HG03025 (cell line): ENCODE measurements around the gene GPR153.

Experiments used
- ATAC-seq: cut with Tn5 transposase; IDR thresholded peaks from one replicate; pipeline ENCODE4 v1.9.1; 2021; ENCODE audit warnings: mild to moderate bottlenecking, moderate library complexity; ENCODE audit not compliant: unreplicated experiment, low FRiP score

Gene GPR153

DNA sequence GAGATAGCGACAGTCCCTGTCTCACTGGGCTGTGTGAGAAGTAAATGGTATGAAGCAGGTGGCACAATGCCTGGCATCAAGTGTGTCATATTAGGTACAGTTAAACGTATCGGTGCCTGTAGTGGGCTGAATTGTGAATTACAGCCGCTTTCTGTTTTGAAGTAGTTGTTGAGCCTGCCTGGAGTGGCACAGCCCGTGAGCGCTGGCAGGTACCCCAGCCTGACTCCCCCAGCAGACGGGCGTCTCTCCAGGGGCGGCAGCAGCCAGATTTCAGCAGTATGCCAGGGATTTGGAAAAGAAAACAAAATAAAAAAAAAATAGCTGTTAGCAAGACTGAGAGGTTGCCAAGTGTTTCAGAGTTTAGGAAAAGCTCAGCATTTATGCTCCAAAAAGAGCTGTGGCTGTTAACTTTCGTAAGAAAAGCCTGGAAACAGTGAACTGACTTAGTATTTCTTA is 26.6 kb upstream of the GPR153 start:
- ATAC-seq = no peak

DNA sequence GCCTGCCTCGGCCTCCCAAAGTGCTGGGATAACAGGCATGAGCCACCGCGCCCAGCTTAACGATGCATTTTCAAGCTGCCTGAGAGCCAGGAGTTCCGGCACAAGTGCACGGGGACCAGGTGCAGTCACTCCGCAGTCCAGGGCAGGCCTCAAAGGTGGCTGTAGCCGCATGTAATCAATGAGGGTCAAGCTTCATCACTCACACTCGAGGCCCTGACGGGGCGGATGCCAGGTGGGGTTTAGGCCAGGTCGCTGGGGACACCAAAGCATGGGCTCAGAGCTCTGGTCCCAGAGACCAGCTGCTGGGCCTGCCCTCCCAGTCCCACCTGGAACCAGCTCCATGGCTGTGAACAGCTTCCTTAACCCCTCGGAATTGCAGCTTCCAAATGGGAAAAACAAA is 26.1 kb upstream of the GPR153 start:
- no peak for ATAC-seq

DNA sequence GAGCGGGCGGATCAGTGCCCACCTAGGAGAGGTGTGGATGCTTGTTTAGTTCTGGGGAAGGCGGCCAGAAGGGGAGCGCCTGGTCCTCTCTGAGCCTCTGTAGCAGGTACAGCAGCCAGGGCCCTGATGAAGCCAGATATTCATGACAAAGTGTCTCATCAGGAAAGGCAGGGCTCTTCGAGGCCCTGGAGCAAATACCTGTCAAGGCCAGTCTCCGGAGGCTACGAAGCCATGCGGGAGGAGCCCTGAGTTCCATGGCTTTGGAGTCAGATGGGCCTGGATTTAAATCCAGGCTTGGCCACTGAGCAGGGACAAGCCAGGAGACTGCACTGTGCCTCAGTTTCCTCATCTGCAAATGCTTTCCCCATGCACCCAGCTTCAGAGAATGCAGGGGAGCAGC is 25.4 kb upstream of the GPR153 start:
- ATAC-seq = no peak

DNA sequence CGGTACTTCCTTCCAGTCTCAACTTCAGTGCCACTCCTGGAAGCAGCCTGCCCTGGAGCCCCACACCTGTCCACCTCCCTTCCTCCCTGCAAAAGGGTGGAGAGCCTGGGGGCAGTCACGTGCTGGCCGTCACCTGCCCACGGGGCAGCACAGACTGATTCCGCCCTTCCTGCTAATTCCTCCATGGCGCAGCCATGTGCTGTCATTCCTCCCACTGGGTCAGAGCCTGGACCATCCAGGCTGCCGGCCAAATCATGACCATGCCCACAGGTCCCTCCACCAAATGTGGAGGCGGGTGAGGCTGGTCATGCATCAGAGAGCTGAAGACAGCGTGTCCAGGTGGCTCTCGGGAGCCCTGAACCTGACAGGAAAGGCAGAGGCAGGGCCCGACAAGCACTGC is 24.4 kb upstream of the GPR153 start:
- ATAC-seq = no peak

DNA sequence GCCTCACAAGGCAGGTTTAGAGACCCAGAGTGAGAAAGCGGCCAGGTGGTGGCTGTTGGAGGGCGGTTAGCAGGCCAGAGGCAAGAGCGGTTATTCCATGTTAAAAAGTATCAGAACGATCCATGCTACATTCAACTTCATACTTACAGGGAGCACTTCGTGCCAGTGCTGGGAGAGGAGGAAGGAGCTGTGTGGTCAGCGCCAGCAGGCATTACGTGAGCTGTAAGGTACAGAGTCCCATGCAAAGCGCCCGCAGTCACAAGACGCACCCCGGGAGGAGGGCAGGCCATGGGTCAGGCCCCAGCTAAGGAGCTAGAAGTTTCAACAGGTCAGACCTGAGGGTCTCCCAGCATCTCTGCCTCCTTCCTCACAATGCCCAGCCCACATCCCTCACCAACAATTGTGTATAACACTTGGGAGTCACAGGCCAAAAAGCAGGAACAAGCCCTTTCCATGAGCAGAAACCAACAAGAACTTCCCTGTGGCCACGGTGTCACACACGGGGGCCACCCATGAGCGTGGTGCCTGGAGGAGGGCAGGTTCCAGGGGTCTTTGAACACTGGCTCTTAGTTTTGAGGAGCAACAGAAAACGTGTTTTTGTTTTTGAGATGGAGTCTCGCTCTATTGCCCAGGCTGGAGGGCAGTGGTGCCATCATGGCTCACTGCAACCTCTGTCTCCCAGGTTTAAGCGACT is 21.8 kb upstream of the GPR153 start:
- ATAC-seq = no peak

DNA sequence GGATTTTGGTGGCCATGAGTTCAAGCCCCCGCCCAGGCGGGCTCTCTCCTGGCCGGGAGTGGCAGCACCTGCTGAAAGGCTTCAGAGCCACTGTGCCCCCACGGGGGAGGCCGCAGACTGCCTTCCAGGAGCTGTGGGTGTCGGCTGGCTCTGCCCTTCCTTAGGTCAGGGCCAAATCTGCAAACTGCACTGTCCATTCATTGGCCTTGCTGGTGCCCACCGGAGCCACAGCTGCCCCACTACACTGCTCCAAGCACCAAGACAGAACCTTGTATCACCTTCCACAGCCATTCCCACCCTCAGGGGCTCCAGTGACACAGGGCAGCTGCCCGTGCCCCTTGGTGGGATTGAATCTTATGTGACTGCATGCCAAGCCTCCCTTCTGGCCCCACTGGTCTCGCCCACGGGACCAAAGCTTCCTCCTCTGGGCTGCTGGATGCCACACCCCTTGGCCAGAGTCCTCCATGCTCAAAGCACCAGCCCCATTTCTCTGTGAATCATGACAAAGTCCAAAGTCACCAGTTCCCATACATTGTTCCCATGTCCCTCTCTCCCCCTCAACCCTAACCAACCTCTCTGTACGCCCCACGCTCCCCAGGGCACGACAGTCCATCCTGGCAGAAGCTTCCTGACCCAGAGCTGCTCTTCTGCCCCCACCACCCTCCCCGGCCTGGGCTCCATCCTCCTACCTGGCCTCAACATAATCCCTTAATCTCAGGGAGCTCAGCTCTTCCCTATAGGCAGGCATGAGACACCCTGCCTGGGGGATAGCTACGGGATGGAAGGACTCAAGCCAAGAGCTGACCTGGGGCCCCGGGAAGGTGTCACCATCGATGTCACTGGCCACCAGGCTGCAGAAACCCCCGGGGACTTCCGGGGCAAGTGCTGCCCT is 20.9 kb upstream of the GPR153 start:
- ATAC-seq = no peak

DNA sequence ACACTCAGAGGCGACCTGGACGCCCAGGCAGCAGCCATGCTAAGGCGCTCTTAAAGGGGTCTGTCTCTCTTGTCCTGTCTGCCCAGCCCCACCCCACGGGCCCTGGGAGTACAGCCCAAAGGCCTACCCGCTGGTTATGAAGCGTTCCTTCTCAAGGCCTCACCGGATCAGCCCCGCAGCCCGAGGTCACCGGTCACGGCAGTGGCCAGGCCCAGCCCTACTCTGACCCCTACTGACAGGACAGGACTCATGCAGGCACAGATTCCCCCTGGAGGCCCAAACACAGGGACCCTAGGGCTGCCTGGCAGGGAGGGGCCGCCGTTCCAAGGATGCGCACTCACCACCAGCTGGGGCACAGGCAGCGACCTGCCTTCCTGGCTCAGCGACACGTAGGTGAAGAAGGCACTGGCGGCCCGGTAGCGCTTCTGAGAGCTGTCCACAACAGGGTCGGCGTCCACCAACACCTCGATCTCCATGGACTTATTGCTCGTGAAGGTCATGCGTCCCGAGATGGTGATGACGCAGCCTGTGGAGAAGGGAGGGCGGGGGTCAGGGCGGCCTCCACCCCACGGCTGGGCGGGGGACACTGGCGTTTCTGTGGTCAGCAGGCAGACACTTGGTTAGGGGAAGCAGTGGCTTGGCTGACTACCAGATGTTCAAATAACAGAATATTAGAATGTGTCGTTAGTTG is 20.0 kb upstream of the GPR153 start:
- ATAC-seq = no peak

DNA sequence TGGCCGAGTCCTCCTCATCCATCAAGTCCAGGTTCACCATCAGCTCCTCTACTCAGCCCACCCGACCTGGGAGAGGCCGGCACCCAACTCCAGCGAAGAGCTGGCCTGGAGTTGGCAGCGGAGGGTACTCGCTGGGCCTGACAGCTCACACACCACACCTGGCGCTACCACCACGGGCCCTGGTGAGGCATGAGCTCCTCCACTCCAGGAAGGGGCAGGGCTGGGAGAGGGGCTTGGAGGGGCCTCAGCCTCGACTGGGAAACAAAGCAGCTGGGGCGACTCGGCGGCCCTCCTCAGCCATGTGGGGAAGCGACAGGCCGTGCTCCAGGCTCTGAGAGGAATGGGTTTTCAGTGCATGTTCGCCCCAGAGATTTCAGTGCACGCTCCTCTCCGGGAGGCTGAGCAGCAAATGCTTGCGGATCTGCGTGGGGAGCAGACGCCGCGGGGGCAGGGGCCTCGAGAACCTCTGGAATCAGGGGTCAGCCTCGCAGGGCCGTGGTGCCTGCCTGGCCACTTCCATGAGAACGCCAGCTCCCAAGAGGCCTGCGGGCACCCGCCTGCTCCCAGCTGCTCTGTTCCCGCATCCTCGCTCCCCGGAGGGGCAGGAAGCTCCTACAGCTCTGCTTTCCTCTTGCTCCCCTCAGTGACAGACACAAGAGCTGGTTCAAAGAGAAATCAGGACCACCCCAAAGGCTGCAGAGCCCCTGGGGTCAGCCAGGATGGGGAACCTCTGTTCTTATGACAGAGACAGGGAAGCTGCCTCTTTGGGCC is 18.9 kb upstream of the GPR153 start:
- ATAC-seq = no peak

DNA sequence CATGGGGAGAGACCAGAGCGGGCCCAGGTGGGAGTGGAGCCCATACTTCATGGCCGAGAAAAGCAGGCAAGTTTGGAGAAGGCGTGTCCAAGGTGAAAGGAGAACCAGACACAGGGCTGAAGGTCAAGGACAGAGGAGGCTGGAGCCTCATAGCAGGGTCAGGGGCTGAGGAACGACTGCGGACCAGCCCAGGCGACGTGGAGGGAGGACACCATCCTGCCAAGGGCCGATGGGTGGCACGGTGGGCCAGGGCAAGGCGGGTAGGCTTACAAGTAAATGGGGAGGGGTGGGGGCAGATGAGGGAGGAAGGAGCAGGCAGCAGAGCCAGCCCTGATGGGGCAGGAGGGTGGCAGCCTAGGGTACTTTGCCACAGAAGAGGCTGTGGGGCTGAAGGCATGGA is 18.2 kb upstream of the GPR153 start:
- no peak for ATAC-seq

DNA sequence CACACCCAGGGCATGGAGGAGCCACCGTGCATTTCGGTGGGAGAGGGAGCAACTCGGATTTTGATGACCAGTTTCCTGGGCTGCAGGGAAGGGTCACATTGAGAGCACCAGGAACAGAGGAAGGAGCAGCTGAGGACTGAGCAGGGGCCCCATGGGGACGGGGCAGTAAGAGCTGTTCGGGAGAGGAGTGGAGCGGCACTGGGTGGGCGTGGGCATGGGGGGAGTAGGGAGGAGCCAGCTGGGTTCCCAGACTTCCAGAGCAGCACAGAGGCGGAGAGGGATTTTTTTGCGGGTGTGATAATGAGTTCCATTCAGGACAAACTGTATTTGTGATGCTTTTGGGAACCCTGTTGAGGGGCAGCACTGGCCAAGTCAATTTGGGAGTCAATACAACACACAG is 17.4 kb upstream of the GPR153 start:
- ATAC-seq = no peak

DNA sequence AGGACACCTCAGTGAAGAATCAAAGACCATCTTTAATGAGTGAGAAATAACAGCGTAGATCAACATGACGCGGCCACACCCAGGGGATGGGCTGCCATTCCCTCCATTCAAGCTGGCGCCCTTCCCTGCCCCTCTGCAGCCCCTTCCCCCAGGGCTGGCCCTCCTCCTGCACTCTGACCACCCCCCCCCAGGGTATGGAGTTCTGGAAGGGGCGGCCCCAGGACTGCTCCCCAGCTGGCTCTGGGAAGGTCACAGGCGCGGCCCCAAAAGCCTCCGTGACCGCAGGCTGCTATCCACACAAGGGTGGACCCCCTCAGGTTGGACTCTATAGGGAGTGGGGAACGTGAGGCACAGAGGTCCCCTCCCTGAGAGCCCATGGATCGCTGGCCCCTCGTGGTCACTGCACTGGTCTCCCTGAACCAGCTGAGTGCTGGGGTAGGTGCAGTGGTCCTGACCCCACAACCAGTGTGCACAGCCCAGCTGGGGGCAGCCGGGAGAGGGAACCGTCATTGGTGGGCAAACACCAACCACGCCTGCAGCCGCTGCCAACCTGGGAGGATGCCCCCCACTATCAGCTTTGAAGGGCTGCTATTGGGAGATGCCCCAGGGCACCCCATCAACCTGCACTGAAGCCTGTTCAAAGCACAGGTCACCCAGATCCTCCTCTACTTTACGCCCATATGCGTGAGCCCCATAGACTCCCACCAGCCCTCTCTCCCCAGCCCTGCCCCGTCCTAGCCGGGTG is 16.1 kb upstream of the GPR153 start:
- ATAC-seq = no peak

DNA sequence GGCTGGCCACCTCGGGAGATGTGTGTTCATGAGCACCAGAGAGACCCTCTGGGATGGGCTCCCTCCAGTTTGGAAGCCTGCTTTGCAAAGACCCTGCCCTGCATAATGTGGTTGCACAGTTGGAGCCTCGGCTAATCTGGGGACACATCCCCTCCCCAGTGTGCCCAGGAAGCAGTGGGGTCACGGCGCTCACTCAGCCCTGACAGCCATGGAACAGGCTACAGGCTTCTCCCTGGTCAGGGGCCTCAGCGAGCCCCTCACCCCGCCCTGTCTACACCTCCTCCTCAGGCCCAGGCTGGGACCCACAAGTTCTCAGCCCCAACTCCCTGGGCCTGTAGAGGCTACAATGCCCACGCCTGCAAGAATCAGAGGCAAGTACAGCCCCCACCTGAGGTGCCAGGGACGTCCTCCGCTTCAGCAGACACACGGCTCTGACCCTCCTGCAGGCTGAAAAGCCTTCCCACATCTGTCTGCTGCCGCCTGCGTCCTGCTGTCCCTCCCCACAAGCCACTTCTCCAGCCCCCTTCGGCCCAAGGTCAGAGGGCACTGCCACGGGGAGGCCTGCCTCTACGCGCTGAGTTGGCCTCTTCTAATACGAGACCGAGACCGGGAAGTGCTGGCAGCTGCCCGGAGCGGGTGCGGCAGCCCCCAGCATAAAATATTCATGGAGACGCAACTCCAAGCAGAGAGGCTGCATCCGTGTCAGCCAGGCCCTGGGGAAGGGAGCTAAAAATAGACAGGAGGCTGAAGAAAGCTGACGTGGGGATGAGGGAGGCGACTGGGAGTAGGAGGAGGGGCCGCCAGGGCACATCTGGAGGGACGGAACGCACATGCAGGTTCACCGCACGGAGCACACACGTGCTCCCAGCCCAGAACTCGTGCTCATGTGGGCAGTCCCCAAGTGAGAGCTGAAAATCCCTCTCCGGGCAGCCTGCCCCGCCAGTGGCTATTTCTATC is 15.2 kb upstream of the GPR153 start:
- no peak for ATAC-seq

DNA sequence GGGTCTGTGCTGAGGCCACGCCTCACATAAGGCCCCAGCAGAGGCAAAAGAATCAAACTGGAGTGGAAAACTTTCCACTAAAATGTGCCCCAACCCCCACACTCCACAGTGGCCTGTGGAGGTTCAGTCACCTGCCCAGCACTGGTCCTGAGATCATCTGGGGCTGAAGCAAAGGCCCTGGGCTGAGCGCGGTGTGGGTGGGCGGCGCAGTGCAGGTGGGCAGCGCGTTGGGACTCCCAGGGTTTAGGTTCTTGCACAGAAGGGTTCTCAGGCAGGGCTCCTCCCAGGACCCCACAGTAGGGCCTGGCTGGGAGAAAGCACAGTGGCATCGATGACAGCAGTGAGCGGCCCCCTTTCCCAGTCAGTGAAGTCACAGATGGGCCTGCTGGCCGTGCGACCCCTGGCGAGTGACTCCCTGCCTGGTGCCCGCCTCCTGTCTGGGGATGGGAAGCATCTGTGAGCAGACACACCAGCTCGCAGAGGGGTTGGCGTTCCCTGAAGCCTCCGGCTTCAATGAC is 13.8 kb upstream of the GPR153 start:
- no peak for ATAC-seq

DNA sequence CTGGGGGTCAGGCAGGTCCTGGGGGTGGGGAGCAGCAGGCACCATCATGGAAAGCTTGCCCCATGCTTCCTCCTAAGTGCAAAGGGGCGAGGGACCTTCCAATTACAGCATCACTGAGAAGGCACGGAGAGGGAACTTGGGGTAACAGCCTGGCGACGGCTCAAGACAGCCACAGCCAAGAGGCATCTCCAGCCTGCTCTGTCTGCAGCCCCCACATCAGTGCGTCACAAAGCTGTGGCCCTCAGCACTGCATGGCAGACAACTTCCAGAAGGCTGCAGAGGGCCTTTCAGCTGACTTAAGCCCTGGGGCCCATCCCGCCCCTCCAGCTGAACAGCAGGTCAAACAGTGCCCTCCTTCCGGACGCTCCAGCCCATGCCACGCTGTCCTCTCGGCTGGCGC is 13.2 kb upstream of the GPR153 start:
- ATAC-seq = no peak

DNA sequence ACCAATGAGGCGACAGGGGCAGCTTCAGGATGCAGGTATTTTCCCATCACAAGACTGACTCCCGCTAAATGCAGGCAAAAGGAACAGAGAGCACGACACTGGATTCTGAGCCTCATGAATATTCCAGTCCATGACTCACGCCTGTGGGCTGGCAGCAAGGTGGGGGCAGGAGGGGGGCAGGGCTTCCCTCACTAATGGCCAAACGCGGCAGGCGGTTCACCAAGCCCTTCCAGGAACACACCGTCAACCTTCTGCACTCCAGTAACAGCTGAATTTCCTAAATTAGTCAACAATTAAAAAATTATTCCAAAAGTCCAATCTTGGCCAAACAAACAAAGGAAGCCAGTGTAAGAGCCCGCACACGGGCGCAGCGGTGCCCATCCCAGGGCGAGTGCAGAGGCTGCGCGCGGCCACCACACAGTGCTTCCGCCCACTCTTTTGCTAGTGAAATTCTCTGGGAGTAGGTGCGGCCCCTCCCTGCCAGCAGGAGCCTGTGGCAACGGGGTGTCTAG is 12.5 kb upstream of the GPR153 start:
- ATAC-seq = no peak

DNA sequence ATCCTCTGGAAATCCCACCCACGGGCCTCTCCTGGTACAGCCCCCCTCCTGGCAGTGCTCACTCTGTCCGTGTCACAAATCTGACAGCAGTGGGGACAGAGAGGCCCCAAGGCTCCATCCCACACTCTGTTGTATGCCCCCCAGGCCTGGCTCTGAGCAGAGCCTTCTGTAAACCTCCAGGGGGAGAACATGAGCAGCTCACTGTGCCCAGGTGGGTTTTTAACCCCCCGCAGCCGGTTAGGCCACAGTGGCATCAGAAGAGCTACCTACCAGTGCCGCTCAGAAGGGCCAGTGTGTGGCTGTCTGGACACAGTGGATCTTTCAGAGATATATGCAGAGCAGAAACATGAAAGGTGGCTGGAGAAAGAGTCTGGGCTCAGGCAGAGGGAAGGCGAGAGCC is 12.0 kb upstream of the GPR153 start:
- ATAC-seq = no peak

DNA sequence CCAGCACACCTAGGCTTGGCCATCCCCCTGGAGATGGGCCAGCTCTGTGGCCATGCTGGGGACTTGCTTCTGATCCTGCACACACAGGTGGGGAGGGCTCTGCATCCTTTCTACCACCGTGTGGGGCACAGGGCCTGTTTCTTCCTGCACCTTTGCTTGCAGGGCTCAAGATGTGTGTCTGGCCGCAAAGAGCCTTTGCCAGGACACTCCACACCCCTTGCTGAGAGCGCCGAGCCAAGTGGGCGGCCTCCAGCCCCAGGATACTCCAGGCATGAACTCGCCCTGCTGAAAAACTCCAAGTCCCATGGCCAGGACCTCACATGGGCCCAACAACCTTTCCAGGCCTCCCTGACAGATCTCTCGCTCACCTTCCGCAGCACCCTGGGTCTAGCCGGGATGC is 11.6 kb upstream of the GPR153 start:
- no peak for ATAC-seq

DNA sequence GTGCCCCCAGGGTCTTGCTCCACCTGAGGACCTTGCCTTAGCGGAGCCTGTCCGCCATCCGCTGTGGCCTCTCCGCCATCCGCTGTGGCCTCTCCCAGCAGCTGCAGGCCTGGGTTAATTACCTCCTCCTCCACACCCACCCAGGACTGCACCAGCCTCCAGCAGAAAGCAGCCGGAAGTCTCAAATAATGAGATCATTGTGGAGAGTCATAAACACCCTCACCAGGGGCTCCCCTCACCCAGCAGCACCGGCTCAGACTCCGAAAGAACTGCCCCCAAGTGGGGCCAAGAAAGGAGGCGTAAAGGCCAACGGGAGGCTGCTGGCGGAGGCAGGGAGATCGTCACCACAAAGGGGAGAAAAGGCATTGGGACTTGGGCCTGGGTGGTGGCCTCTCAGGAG is 10.7 kb upstream of the GPR153 start:
- ATAC-seq = no peak
